Peyer's patch (tissue), 4 donors: ENCODE data around the gene PPRC1.

Experiments used
- CTCF ChIP-seq, 6 experiments: fragments of 450-650 bp in 4 of 6; fragments of 200-600 bp in 2 of 6; sonication (generic) in 1 of 6; IDR thresholded peaks; one replicate each; pipeline ENCODE4 v1.5.1; 2017 to 2019; ENCODE audit warnings: antibody characterized with exemption in 6 of 6, mild to moderate bottlenecking in 3 of 6, moderate library complexity in 1 of 6
- POLR2A ChIP-seq, 2 donors: fragments of 450-650 bp; IDR thresholded peaks; one replicate each; pipeline ENCODE4 v1.5.1; 2017; ENCODE audit warnings: antibody characterized with exemption in 2 of 2, mild to moderate bottlenecking in 2 of 2, moderate library complexity in 2 of 2

- TF ChIP-seq CTCF (IDR thresholded peaks at IDR 0.05) (no peak), POLR2A (IDR thresholded peaks at IDR 0.05) (no peak)
Measured at GRCh38 chr10:102146971-102147428, 14.2 kb downstream of the PPRC1 start.
